Stimulated activated CD4-positive, alpha-beta T cell treated with anti-CD3 and anti-CD28 coated beads, Interleukin-12 subunit alpha, Interleukin-12 subunit beta, amount 100 ng/mL, for 24 hours (primary cell): ENCODE results near the gene RBM15.

ENCODE experiments used
- DNase-seq, 2 experiments: peaks; one replicate each; pipeline ENCODE4 v3.0.0-alpha.2; 2020; ENCODE audit warnings: low read depth in 2 of 2

RBM15 gene

DNA sequence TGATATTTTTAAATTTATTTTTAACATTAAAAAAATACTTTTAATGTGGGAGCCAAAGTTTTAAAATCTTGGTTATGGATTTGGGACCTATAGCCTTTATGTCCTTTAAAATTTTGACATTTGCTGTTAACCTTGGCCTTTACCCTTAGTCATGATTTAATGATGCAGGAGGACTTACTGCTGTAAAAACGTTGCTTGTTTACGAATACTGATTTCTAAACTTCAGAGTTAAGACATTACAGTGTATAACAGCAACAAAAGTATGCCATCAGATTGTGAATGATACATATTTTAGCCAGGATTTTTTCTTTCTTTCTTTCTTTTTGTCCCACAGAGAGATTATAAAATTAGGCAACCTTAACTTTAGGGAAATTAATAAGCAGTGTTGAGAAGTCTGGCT lies 8.9 kb downstream of the RBM15 start:
- DNase-seq = no peak

DNA sequence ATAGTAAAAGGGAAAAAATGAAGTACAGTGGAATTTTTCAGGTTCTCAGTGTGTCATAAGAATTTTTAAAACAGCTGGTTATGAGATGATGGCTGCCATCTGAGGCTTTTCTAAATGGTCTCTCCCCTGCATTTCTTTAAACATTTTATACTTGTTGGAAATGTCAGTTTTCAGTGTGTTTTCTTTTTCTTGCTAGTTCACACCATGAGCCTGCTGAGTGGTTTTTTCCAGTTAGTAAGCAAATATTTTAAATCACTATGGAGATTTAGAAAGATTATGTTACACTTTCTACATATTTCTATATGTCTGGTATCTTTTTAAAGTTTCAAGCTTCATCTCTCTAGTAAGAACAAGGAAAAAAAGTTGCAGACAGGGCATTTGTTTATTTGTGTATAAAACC lies 9.6 kb downstream of the RBM15 start:
- DNase-seq = no peak

DNA sequence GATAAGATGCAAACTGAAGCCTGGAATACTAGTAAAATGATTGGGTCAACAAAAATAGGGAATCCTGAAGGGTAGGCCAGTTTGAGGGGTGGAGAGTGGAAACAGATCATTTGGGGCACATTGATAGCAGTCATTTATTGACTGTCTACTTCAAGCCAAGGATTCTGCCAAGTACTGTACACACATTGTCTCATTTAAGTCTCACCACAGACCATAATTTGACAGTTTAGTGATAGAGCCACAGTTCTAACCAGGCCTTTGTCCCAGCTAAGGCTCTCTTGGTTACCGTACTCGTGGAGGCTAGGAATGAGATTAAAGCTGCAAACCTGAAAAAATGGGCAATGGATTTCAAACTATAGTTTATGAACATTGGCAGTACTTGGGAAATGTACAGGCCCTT lies 11.2 kb downstream of the RBM15 start:
- no peak for DNase-seq

DNA sequence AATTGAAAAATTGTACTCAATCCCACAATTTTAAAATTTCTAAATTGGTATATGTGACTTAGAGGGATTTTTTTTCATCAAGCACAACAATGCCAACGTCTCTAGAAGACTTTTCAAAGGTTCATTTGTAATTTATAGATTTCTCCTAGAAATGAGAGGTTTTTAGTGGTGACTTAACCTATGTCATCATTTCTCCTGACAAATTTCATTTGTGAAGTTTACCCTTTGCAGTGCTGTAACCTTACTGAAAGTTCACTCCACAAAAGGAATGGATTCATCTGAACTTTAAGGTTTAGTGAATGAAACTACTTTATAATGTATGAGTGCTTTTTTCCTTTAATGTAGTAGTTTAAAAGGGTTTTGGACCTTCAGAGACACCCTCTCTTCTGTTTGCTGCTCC lies 16.1 kb downstream of the RBM15 start:
- no peak for DNase-seq

DNA sequence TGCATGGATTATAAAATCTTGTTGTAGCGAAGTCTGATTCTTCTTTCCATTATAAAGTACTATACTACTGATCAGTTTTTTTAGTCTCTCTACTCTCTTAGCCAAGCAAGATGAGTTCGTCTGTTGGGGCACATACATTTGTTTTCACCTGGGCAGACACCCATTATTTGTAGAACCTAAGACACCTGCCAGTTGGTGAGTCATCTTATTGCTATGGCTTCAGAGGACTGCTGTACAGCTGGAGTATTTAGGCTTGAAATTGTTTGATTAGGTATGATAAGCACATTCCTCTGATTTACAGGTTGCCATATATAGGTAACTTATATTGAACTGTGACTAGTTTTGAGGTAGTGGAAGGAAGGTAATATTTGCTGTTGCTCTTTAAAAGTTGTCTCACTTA lies 17.2 kb downstream of the RBM15 start:
- DNase-seq = no peak

DNA sequence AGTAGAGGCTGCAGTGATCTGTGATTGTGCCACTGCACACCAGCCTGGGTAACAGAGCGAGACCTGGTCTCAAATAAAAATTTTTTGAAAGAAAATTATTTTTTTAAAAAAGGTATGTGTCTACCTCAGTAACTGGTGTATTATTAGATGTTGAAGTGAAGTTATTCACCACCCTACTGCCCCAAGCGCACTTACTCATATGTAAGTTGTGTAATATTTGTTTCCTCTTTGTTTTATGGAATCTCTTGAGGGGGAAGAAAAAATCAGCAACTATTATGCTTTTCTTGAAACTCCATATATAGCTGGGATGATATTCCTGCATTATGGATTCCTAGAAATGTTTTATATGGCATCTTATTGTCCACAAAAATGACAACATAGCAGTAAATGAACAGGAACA lies 21.3 kb downstream of the RBM15 start:
- no peak for DNase-seq

DNA sequence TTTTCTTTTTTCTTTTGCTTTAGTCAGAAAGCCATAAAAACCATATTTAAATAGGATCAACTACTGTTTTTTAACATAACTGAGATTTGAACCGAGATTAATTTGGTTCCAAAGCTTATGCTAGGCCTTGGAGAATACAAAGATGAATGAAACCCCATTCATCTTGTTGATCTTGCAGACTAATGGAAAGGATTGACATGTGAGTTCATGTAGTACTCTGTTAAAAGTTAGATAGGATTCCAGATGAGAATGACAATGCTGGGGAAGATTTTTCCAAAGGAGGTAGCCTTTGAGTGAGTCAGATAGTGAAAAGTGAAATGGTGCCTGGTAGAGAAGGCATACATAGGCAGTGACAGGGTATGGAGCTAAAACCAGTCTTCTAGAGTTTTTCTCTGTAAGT lies 22.7 kb downstream of the RBM15 start:
- DNase-seq = no peak

DNA sequence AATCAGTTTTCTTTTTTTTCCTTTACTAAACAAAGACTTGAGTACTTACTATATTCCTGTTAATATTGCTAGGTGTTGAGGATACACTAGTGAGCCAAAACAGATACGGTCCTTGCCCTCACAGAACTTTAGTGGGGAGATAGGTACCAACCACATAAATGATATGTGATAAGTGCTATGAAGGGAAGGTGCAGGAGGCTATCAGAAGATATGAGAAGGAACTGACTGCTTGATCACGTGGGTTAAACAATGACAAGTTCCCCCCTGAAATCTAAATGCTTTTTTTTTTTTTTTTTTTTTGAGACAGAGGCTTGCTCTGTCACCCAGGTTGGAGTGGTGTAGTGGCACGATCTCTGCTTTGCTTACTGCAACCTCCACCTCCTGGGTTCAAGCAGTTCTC lies 25.0 kb downstream of the RBM15 start:
- DNase-seq = no peak

DNA sequence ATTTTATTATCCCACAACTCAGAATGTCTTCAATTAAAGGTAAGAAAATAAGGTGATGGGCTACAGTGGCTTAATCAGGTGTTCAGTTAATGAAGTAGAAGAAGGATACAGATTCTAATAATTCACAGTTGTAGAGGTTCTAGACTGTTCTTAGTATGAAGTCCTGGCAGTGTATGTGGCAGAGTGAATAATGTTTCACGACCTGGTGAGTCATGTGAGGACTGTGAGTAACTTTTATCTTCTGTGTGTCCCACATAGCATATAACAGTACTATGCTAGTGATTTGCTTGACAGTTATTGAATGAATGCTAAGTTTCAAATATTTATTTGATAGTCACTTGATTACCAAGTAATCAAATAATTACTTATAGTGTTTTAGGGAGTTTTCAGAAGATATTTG lies 31.6 kb downstream of the RBM15 start:
- DNase-seq = peak in 1 of 2 experiments; percentile 2

DNA sequence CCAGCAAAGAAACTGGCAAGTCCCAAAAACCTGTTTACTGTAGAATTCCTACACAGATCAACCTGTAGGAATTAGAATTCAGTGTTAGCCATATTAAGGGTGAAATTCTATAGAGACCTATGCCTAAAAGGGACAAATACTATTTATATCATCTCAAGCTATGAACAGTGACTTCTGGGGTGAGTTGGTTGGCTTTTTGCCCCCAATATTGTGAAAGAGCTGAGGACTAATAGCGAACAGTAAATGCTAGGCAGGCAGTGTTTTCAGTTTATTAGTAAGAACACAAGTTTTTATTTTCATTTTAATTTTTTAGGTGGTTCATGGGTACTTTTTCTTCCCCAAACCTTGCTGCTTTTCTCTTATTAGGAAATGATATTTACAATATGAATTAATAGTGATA lies 36.3 kb downstream of the RBM15 start:
- no peak for DNase-seq

DNA sequence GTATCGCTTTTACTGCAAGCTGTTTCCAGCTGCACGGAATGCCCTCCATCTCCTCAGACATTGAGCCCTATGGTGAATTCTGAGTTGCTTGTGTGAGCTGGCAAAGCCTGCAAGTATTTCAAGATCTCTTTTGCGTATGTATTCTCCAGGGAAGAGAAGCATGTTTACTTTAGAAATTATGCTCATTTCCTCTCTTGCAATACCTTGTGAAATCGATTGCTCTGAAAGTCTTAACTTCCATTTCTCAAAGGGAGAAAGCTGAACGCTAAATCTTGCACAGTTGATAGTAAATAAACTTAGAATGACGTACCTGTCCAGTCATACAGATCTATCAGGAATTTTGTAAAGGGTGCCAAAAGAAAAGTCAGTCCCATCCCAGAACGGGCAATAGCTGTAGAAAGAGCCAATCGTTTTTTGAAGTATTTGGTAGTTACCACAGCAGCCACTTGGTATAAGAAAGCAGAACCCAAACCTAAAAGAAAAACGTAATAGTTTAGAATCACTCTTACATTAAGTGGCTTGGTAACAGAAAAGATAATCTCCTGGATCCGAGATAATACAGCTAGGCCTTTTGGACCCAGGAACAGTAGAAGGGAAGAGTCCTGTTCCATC lies 41.6 kb downstream of the RBM15 start:
- DNase-seq = no peak

DNA sequence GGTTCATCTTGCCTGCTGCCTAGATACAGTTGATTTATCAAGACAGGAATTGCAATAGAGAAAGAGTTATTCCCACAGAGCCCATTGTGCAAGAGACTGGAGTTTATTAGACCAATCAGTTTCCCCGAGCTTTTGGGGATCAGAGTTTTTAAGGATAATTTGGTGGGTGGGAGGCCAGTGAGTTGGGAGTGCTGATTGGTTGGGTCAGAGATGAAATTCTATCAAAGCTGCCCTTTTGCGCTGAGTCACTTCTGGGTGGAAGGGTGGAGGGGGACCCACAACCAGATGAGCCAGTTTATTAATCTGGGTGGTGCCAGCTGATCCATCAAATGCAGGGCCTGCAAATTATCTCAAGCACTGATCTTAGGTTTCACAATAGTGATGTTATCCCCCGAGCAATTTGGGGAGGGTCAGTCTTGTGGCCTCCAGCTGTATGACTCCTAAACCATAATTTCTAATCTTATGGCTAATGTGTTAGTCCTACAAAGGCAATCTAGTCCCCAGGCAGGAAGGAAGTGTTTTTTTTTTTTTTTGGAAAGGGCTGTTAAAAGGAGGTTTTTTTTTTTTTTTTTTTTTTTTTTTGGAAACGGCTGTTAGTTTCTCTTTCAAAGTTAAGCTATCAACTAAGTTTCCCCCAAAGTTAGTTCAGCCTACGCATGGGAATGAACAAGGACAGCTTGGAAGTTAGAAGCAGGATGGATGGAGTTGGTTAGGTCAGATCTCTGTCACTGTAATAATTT lies 44.2 kb downstream of the RBM15 start:
- no peak for DNase-seq

DNA sequence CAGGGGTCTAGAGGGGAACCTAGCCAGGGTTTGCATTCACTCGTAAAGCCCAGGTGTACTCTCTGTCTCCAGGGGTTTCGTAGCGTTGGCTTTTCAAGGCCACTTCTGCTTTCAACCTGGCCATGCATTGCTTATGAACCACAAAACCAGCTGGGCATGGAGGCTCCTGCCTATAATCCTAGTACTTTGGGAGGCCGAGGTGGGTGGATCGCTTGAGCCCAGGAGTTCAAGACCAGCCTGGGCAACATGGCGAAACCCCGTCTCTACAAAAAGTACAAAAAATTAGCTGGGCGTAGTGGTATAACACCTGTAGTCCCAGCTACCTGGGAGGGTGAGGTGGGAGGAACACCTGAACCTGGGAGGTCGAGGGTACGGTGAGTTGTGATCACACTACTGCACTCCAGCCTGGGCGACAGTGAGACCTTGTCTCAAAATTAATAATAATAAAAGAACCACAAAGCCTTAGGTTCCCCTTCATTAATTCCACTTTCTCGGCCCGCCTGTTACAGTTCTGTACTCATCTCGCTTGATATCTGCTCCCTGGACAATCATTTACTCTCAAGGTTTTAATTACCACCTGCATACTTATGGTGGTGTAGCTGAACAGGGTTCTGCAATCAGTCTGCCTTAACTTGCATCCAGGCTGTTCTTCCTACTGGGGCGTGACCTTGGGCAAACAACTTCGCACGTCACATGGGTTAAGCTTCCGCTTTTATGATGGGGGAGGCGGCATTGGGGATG lies 45.6 kb downstream of the RBM15 start:
- DNase-seq = no peak

DNA sequence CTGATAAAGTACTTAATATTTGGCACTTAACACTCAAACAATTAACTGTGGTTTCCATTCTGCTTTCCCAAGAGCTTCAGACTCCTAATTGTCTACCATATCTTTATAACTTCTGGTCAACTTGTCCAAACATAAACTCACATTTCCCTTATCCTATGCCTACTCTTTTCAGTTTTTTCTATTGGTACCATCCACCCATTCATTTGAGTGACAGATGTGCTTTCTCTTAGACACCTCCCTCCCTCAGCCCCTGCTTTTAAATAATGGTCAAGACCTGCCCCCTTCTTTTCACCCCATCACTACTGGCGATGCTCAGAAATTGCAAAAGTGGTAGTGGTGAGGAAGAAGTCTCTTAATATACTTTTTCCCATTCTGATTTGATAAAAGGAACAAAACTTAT lies 46.2 kb downstream of the RBM15 start:
- DNase-seq = no peak

DNA sequence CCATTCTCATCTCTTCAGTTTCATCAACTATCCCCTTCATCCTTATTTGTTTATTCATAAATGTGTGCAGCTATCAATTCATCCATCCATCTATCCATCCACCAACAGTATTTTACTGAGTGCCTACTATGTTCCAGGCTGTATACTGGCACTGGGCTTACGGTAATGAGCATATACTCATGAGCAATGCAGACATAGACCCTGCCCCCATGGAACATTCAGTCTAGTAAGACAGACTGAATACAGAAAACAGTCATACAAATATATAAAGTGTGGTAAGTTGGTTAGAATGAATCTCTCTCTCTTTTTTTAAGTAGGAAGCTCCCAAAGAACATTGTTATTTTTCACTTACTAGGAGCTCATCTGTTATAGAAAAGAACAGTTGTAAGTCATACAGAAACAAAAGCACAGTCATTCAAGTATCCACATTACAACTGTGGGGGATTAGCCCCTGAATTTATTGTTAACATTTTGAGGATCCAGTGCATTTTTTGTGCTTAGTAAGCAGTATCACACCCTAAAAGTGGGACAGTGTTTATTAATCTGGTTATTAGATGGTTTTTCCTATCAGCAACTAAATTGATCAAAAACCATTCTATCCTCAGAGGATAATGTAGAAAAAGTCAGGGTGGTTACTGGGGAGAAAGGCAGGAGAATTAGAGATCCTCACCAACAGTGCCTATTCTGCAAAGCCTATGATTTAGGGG lies 48.0 kb downstream of the RBM15 start:
- DNase-seq = no peak

DNA sequence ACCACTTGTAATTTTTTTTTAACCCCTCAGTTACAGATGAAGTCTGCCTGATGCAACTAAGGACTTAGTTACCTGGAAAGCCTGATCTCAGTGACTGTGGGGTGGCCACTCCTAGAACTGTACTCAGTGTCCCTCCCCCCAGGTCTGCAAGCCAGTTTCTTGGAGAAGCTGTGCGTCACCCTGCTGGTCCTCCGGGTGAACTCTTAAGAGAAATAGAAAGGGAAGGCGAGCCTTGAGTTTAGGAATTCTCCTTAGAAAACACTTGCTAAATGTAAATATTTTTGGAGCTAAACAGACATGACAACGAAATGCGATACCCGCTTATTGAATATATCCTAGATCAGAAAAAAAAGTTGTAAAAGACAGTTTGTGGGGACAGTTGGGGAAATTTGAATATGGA lies 50.9 kb downstream of the RBM15 start:
- DNase-seq = no peak

DNA sequence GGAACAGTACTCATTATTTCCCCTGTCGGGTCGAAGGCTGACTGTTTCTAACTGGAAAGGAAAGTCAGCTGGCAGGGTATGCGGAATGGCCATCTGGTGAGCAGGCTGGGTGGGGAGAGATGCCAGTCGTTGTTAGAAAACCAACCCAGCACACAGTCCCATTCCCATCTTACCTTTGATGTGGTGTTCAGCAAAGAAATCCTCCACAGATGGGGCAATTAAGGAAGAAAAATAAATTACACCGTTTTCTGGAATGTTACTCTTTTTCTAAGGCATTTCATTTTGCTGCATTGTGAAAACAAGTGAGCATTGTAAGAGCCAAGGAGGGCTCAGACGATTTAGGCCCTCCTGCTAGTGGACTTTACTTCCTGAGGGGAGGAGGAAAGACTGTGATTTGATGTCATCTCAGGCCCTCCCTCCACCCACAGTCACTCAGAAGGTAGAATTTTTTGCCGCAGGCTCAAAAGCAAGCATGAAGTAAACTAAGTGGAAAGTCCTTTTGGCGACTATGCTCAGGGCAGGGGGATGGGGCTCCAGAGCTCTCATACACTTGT lies 51.6 kb downstream of the RBM15 start, which contains the start of gene SLC16A4:
Gene SLC16A4 (minus strand): TSS at position 335 of the 554 bp plus-strand sequence. CDS start 1,703 bp downstream, outside the sequence.
- DNase-seq = no peak

DNA sequence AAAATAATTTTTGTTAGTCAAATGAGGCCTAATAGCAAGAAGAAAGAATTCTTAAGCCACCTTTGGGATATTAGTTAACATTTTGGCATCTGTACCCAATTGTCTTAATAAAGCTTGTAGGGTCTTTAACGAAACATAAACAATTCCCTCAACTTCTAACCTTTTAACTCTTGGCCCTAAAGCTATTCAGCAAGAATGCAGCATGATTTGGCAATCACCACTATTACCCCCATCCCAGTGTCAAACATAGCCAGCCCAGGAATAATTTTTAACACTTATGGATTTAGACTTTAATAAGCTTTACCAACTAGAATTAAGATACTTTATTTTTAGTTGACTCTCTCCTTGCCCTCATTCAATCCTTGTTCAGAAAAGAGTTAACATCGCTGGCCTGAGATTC lies 54.1 kb downstream of the RBM15 start:
- no peak for DNase-seq

DNA sequence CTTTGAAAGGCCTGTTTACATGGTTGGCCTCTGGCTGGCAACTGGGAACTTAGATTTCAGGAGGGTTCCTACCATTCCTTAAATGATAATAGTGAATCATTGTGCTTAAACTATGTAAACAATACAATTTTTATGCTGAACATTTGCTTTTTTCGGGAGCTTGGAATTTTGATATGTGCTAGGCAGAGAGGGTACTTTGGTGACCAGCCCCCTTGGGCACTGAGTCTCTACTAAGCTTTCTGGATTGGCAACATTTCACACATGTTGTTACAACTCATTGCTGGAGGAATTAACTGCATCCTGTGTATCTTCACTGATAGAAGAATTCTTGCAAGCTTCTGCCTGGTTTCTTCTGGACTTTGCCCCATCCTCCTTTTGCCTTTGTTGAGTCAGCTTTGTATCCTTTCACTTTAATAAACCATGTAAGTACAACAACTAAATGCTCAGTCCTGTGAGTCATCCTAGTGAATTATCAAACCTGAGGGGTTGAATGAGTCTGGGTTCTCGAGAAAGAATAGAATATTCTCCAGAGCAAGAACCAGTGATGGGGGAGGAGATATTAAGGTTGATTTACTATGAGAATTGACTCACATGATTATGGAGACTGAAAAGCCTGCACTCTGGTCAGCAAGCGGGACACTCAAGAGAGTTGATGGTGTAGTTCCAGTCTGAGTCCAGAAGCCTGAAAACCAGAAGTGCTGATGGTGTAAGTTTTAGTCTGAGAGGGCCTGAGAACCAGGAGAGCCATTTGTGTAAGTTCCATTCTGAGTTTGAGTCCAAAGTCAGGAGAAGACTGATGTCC lies 54.7 kb downstream of the RBM15 start:
- no peak for DNase-seq

DNA sequence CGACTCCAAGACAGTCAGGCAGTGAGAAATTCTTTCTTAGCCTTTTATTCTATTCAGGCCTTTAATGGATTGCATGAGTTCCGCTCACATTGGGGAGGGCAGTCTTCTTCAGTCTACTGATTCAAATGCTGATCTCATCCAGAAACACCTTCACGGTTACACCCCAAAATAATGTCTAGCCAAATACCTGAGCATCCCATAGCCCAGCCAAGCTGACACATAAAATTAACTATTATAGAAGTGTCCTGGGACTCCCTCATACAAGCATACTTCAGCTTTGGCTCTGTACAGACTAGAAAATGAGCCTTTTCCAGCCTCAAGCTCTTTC lies 55.3 kb downstream of the RBM15 start:
- no peak for DNase-seq
